RCC 7860 (cell line): ENCODE measurements around the gene ANKS1B.
"Not testable (repeated sequence)": the region's sequence is repeated elsewhere in the genome, so short reads cannot be mapped to it uniquely, and the experiment has no call there.

Experiments used
- DNase-seq: peaks from one replicate; pipeline ENCODE4 v3.0.0-alpha.2; 2015; ENCODE audit warnings: low spot score
- FAIRE-seq: peaks from 2 replicates; lab custom pipeline; 2012; peaks lifted over from hg19 to GRCh38; lab: Jason Lieb, UNC

The ANKS1B gene

DNA sequence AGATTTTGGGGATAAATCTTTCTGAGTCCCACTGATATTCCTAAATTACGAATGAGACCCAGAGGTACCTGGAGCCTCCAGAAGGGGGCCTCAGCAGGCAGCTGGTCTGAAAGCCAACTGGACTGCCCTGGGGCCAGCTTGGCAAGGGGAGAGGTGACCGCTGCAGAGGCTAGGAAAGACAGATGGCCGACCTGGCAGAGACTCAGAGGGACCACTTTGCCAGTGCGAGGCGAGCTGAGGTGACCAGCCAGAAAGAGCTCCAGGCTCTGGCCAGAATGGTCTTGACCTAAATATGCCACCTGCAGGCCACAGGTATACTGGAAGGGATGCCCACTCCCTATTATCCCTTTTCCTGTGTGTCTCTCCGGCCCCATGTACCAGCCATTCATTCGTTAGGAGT lies 594.0 kb downstream of the ANKS1B start:
- FAIRE-seq (no peak), DNase-seq (no peak)

- FAIRE-seq (no peak), DNase-seq (no peak)
Observed at GRCh38 chr12:99389751-99390150, 595.0 kb downstream of the ANKS1B start.

DNA sequence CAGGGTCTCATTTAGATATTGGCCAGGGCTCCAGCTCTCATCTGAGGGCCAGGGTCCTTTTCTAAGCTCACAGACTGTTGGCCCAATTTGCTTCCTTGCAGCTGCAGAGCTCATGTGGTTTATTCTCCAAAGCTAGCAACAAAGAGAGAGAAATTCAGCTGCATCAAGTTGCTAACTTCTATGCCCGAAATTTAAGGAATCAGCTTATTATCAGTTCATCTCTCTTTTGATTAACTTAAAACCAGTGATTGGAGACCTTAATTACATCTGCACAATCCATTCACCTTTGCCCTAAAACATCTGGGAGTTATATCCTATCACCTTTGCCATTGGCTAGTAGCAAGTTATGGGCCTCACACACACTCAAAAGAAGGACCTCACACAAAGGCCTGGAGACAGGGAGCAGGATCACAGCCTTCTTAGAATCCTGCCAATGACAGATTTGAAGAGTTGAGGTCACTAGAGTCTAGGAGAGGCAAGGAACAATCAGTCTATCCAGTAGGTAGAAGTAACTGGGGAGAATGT lies 596.0 kb downstream of the ANKS1B start:
- DNase-seq (no peak), FAIRE-seq (no peak)

DNA sequence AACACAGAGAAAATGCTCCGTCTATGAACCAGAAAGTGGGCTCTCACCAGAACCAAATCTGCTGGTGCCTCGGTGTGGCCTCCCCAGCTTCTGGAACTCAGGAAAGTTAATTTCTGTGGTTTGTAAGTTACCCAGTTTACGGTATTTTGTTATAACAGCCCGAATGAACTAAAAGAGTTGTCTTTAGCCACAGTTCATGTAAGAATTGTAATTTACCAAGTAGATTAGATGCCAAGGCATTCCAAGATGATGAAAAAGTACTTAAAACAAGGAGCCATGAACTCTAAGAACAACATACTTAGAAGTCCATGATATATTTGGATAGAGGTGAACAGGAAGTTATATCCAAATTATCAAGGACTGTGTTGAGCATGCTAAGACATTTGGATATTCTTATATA lies 597.1 kb downstream of the ANKS1B start:
- DNase-seq, result no peak
- FAIRE-seq, result no peak

GRCh38 chr12:99386907-99387306 lies 597.8 kb downstream of the ANKS1B start:
- FAIRE-seq (no peak), DNase-seq (no peak)

DNA sequence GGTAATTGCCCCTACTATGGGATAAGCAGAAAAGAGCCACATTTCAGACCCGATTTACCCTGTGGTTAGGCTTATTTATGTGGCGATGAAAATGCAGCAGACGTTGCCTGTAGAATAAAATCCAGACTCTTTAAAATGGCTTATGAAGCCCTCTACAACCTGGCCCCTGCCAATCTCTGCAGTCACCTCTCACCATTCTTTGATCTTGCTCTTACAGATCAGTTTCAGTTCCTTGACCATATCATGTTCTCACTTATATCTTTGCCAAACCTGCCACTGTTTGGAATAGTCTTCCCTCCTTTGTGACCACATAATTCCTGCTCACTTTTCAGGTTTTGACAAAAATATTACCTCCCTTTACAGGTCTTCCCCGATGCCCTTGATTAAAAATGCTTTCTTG lies 601.5 kb downstream of the ANKS1B start:
- DNase-seq, result no peak

GRCh38 chr12:99381992-99382391 lies 602.7 kb downstream of the ANKS1B start:
- FAIRE-seq (no peak), DNase-seq (no peak)

More for the DNA sequence above, 601.5 kb downstream of the ANKS1B start:
- no peak for FAIRE-seq

DNA sequence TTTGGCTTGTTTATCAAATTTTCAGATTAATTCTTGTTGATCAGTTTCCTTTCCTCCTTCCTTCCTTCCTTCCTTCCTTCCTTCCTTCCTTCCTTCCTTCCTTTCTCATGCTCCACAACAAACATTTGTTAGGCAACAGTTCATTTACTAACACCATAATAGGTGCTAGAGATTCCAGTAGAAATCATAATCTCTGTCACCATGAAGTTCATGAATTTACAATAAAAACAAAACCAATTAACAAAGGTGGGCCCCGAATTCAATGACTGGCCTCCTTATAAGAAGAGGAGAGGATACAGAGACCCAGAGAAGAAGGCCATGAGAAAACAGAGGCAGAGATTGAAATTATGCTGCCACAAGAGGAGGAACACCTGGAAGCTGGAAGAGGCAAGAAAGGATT lies 604.0 kb downstream of the ANKS1B start:
- DNase-seq (no peak), FAIRE-seq (no peak)

DNA sequence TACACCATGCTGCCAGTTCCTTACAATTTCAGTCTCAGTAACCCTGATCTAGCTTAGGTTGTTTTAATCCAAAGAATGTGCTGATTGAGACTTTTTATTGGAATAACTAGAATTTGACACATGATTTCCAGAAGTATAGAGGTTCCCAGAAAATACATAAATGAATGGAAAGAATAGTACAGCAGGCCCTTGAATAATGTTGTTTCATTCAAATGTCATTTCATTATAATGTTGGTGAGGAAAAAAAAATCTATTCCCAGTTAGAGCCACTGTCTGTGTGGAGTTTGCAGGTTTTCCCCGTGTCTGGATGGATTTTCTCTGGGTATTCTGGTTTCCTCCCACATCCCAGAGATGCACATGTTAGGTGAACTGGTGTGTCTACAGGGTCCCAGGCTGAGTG lies 610.7 kb downstream of the ANKS1B start:
- no peak for FAIRE-seq
- no peak for DNase-seq

DNA sequence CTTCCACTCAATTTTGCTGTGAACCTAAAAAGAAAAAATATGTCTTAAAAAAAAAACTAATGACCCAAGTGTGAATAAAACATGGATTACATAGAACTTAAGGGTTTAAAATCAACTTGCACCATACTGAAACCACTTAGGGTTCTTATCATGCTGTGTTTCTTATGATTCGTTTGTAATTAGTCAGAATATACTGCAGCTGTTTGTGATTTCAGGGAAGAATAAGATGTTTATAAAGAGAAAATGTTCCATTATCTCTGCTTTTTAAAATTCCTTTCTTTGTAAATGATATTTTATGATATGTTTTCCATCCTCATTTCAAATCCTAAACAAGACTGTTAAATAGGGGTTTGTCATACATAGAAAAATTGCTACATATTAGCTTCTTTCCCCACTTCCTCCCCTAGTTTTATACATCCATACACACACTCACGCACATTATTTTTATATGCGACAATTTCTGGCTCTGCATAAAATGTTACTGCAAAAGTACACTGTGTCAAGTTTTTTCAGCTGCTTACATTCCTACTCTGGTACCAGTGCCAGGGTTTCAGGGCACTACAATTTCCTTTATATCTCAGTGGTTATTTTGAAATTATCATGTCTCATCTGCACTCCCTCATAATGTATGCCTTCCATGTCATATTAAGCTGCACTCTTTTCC lies 612.3 kb downstream of the ANKS1B start:
- DNase-seq (no peak), FAIRE-seq (no peak)

DNA sequence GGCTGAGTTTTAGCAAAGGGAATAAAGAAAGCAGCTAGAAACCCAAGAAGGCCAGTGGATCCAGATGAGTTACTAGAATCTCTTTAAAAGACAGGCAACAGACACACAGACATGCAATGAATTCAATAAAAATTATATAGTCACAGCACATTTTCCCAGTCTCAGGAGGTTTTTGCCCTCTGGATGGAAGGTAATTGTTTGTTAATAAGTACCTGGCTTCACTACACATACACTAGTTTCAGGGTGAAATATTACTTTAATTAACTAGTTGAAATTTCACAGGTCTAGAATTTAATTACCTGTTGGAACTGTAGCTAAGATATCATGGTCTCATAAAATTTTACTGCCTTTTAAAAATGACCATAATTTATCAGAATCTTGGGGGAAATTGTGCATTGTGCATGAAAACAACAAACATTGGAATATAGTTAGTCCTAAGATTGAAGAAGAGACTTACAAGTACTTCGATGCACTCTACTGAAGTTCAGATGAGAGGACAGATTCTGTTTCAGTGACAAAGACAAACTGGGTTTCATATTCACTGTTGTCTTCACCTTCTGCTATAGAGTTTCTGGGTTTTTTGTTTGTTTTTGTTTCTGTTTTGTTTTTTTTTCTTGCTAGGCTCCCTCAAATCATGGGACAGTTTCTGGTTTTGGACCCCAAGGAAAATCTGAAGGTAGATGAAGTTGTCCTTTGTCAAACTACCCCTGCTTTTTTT lies 614.2 kb downstream of the ANKS1B start:
- no peak for FAIRE-seq
- no peak for DNase-seq

DNA sequence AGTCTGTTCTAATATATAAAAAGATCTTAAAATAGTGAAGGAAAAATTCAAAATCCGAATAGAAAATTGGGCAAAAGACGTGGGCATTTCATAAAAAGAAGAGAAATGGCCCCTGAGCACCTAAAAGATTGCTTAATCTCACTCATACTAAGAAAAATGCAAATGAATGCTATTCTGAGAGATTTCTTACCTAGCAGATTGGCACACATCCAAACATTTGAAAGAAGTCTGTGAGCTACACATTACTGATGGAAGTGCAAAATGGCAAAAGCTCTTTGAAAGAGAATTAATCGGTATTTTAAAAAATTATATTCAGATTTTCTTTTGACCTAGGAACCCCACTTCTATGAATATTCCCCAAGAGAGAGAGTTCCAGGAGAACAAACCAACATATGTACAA lies 617.6 kb downstream of the ANKS1B start:
- FAIRE-seq (no peak), DNase-seq (no peak)

GRCh38 chr12:99352269-99352668 lies 632.5 kb downstream of the ANKS1B start:
- DNase-seq, result no peak

DNA sequence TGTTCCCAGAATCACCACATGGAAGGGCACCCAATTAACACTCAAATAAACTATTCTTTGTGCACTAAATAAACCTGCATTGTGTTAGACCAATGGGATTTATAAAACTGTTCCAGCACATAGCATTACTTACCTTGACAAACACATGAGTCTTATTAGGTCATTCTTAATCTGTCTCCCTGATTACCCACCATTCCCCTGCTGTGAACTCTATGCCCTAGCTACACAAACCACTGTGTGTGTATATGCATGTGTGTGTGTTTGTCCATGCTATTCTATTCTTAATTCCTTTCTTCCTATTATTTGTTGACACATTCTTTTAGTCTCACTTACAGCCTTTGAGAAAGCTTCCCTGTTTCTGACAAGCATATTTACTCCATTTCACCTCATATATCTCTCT lies 640.8 kb downstream of the ANKS1B start:
- FAIRE-seq, result no peak

More at GRCh38 chr12:99352269-99352668, 632.5 kb downstream of the ANKS1B start:
- FAIRE-seq, result no peak

GRCh38 chr12:99339663-99340062 lies 645.1 kb downstream of the ANKS1B start:
- FAIRE-seq (no peak), DNase-seq (no peak)

More for the DNA sequence above, 640.8 kb downstream of the ANKS1B start:
- no peak for DNase-seq

DNA sequence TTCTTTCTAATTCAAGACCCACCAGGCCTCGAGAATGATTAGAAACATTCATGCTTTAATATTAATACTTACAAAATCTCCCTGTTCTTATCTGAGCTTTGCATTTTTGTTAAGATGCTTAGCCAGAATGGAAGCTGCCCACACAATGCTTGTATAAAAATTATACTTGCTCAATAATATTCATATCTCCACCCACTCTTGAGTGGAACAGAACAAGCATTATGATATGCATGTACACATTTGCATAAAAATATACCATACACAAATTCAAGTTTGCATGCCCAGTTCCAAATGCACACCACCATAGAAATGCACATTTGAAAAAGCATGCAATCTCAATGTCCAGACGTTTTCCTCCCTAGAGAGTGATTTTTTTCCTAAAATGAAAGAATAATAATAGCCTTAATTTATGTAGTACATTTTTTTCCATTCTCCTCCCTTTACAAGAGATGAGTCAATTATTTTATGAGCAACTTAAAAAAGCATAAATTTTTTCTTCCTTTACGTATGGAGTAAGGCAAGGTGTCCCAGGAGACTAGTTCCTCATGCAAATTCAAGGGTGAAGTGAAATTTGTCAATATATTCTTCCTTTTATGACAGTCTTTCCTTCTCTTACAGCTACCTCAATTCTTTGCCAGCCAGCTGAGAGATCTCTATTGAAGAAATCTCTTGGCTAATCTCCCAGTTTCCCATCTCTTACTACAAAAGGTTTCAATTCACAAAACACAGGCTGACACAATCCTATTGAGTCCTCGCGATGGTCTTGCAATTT lies 650.3 kb downstream of the ANKS1B start:
- no peak for FAIRE-seq
- no peak for DNase-seq

- FAIRE-seq, result no peak
Observed at GRCh38 chr12:99332936-99333591, 651.7 kb downstream of the ANKS1B start.

DNA sequence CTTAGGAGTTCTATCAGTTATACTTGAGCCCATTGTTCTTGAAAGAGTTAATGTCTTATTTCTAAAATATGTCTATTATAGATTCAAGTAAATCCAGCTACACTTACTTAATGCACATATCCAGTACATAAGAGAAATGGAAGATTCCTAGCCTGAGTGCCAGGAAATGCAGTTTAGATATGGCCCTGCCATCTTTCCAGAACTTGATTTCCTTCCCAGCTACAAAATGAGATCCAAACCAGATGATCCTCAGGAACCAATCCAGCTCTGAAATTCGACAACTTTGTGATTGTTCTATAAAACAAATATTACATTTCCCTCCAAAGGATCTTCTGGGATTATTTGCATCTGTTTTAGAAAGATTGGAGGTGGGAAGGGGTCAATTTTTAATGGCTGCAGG lies 654.5 kb downstream of the ANKS1B start:
- FAIRE-seq, result no peak
- no peak for DNase-seq

More at GRCh38 chr12:99332936-99333591, 651.7 kb downstream of the ANKS1B start:
- DNase-seq, result no peak

GRCh38 chr12:99321210-99321609 lies 663.5 kb downstream of the ANKS1B start:
- not testable (repeated sequence) for FAIRE-seq, DNase-seq

DNA sequence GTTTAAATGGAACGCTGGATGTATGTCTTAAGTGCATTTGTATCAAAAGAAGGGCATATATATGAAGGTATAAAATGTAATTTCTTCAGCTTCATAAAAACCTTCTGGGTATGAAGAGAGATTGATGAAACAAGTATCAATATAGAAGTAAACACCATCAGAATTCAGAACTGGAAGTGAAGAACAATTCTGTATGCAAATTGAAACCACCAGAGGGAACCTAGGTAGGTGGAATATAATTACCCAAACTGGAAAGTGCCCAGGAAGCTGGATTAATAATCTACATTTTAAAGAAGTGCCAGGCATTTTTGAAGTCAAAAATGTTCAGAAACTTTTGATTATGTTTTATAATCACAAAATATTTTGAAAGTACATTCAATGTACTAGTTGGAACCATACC lies 673.4 kb downstream of the ANKS1B start:
- no peak for DNase-seq
- FAIRE-seq, result no peak

GRCh38 chr12:99309812-99310211 lies 674.9 kb downstream of the ANKS1B start:
- FAIRE-seq (no peak), DNase-seq (no peak)
